Sigmoid colon (tissue), 7 donors: ENCODE measurements around the gene VAMP1. TPM values are rescaled to one million over a fixed set of nuclear protein-coding genes. Genes with fewer than 3 reads are reported as not detected.

Source experiments
- DNase-seq: peaks from one replicate; pipeline ENCODE4 v3.0.0-alpha.2; 2019
- H3K27ac ChIP-seq, 4 donors: fragments of 200-600 bp; sonication (generic); one replicate each; pipeline ENCODE4 v1.5.1; 2016 to 2019; ENCODE audit warnings: mild to moderate bottlenecking in 1 of 4
- H3K27me3 ChIP-seq, 3 donors: fragments of 200-600 bp; sonication (generic); one replicate each; pipeline ENCODE4 v1.5.1; 2019; ENCODE audit warnings: mild to moderate bottlenecking in 1 of 3
- H3K36me3 ChIP-seq, 4 donors: fragments of 200-600 bp; sonication (generic); one replicate each; pipeline ENCODE4 v1.5.1; 2016 to 2019
- H3K4me1 ChIP-seq, 4 donors: fragments of 200-600 bp; sonication (generic); one replicate each; pipeline ENCODE4 v1.5.1; 2017 to 2019
- H3K4me3 ChIP-seq, 4 donors: fragments of 200-600 bp; sonication (generic); one replicate each; pipeline ENCODE4 v1.5.1; 2017 to 2019; ENCODE audit warnings: mild to moderate bottlenecking in 2 of 4, moderate library complexity in 1 of 4
- H3K9me3 ChIP-seq, 4 donors: fragments of 200-600 bp in 3 of 4; sonication (generic) in 3 of 4; one replicate each; pipeline versions ENCODE4 v1.5.1 to v1.6.1; 2013 to 2019
- EP300 ChIP-seq, 4 donors: sonication (generic); formaldehyde crosslinking; IDR thresholded peaks; one replicate each; pipeline ENCODE4 v1.6.1; 2017; ENCODE audit warnings: antibody characterized with exemption in 4 of 4
- POLR2A ChIP-seq, 2 donors: fragments of 450-650 bp; IDR thresholded peaks; one replicate each; pipeline ENCODE4 v1.6.1; 2016; ENCODE audit warnings: antibody characterized with exemption in 2 of 2, mild to moderate bottlenecking in 2 of 2, moderate library complexity in 2 of 2
- POLR2AphosphoS5 ChIP-seq, 4 donors: sonication (generic); formaldehyde crosslinking; IDR thresholded peaks; one replicate each; pipeline ENCODE4 v1.6.1; 2017; ENCODE audit warnings: antibody characterized with exemption in 4 of 4
- WGBS, 2 donors: extraction: QIAGEN DNeasy Blood & Tissue Kit; methylation state at CpG; one replicate each; pipeline ENCODE4 v1.1.7; 2013; 5-methylcytosine and 5-hydroxymethylcytosine counted together
- intact Hi-C: fragments of 100-400 bp; cut with DNase I; formaldehyde crosslinking; loops from one replicate; pipeline ENCODE4 v1.15.1; 2023
- polyA plus RNA-seq, 3 donors: library from polyadenylated mRNA; stranded (reverse); fragments of 200-250 nt; gene quantifications; one replicate each; pipeline ENCODE4 v1.2.3, GENCODE V29; 2013
- total RNA-seq, 4 donors: library from RNA; depleted of rRNA; stranded (reverse); fragments of >200 nt; gene quantifications; one replicate each; pipeline ENCODE4 v1.1.0, GENCODE V29; 2016
- TF ChIP-seq, protein P1 (sequence below), 4 experiments: fragments of 450-650 bp in 3 of 4; fragments of 200-600 bp in 1 of 4; IDR thresholded peaks; one replicate each; pipeline ENCODE4 v1.5.1; 2016 to 2019; ENCODE audit warnings: antibody characterized with exemption in 4 of 4, mild to moderate bottlenecking in 3 of 4, moderate library complexity in 2 of 4
- donor health status: healthy with polysubstance abuse.
- donor health status: Bipolar disorder and iron deficiency.
- donor health status: healthy.

Gene VAMP1
- total and polyA plus RNA-seq, 7 donors, result 2.3 to 44.0 (median 12.8) TPM

DNA sequence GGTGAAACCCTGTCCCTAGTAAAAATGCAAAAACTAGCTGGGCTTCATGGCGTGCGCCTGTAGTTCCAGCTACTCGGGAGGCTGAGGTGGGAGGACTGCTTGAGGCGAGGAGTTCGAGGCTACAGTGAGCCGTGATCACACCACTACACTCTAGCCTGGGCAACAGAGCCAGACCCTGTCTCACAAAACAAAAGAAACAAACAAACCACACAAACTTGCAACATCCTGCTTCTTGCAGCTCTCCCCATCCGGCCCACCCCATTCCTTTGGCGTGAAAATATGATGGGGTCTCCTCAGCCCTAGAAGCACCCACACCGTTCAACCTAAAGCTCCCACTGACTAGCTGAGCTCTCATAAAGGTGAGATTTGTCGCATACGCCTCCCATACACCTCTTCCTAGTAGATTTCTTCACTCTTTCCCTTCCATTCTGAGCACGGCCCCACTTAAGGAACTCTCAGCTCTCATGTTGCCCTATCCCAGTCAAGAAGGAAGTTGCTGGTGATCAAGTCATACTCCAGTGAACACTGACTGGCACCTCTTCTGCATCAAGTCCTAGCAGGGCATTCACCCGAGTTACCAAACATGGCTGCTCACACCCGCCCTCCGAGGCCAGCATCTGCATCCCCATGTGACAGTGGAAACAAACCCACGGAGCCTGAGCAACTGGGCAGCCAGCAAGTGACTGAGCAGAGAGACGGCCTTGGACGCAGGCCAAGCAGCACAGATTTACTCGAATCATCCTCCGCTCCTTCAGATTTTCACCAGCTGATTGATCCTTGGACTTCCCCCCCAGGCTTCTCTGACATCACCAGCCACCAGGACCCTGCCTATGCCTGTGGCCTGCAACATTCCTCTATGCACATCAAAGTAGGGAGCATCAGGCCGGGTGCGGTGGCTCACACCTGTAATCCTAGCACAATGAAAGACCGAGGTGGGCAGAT, 44.6 kb downstream of the VAMP1 start:
- Histone ChIP-seq H3K9me3 (no peaks in the 10 kb centered on the region), H3K4me1 (peaks cover 0 to 23% (median 19%) of the 10 kb centered on the region in 4 donors), H3K36me3 (no peaks in the 10 kb centered on the region), H3K27me3 (no peaks in the 10 kb centered on the region), H3K4me3 (no peak overlapping the region), H3K27ac (no peak overlapping the region)
- no peak for DNase-seq
- WGBS, 2 donors, result 76 to 87% methylated on average over 23 of the region's 23 CpGs
- intact Hi-C loops, result no loop called here
- TF ChIP-seq EP300 (IDR thresholded peaks at IDR 0.05) (no peak), POLR2A (IDR thresholded peaks at IDR 0.05) (no peak), POLR2AphosphoS5 (IDR thresholded peaks at IDR 0.05) (no peak)
- TF ChIP-seq, protein P1, sequence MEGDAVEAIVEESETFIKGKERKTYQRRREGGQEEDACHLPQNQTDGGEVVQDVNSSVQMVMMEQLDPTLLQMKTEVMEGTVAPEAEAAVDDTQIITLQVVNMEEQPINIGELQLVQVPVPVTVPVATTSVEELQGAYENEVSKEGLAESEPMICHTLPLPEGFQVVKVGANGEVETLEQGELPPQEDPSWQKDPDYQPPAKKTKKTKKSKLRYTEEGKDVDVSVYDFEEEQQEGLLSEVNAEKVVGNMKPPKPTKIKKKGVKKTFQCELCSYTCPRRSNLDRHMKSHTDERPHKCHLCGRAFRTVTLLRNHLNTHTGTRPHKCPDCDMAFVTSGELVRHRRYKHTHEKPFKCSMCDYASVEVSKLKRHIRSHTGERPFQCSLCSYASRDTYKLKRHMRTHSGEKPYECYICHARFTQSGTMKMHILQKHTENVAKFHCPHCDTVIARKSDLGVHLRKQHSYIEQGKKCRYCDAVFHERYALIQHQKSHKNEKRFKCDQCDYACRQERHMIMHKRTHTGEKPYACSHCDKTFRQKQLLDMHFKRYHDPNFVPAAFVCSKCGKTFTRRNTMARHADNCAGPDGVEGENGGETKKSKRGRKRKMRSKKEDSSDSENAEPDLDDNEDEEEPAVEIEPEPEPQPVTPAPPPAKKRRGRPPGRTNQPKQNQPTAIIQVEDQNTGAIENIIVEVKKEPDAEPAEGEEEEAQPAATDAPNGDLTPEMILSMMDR (IDR thresholded peaks at IDR 0.05), result no peak

DNA sequence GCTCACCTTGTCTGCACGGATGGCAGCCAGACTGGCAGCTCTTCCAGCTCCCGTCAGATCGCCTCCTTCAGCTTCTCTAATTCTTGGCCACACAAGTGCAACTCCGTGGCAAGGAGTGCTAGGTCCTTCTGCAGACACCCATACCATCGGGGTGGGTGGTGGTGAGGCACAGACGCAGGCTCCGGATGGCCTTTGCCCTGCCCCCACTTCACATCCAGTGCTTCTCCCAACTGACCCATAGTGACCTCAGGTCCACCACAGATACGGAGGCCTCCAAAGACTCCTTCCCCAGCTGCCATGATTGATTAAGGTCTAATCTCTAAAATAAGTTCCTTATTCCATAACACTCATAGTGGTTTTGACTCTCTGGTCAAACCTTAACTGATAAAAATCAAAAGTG, 45.6 kb downstream of the VAMP1 start:
- Histone ChIP-seq H3K36me3 (no peaks in the 10 kb centered on the region), H3K27ac (no peak overlapping the region), H3K4me3 (no peak overlapping the region), H3K4me1 (peaks cover 0 to 23% (median 18%) of the 10 kb centered on the region in 4 donors), H3K27me3 (no peaks in the 10 kb centered on the region), H3K9me3 (no peaks in the 10 kb centered on the region)
- TF ChIP-seq EP300 (IDR thresholded peaks at IDR 0.05) (no peak), POLR2AphosphoS5 (IDR thresholded peaks at IDR 0.05) (no peak)
- no peak for DNase-seq
- intact Hi-C loops, result no loop called here
- WGBS, 2 donors, result 91% methylated on average over 8 of the region's 8 CpGs

DNA sequence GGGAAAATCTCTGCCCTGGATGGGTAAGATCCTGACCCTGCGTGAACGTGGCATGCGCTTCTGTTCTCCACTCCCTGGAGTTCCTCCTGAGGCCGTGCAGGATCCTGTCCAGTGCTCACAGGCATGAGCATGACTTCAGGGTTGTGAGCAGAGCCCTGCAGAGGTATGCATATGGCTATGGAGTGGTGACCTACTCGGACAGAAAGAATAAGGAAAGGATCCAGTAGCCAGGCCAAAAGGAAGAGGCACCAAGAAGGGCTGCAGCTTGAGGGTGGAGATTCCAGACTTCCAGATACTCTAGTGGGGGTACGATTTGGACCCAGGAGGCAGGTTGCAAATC, 46.5 kb downstream of the VAMP1 start:
- 43 to 64% methylated on average over 6 of the region's 6 CpGs for WGBS, 2 donors
- intact Hi-C loops, result no loop called here
- peak overlapping the region; percentile 43 to 67 (median 62) for H3K27ac ChIP-seq

DNA sequence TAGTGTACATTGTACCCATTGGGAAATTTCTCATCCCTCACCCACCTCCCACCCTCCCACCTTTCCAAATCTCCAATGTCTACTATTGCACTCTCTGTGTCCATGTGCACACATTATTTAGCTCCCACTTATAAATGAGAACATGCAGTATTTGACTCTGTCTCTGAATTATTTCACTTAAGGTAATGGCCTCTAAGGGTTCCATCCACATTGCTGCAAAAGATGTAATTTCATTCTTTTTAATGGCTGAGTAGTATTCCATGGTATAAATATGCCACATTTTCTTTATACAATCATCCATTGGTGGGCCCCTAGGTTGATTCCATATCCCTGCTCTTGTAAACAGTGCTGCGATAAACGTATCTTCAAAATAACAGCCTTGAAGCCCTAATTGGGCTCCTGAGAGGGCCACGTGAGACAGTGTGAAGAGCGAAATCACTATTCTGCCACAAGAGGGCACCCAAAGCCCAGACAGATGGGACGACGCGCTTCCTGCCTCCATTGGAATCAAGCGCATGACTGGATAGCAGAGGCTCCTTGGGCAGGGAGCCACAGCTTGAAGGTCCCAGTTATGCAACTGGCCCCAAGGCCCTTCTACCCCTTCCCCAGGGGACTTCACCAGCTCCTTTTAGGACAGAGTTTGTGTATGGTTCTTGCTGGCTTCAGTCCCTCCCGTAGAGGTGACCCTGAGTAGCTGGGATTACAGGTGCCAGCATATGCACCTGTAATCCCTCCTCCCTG, 47.0 kb downstream of the VAMP1 start:
- Histone ChIP-seq H3K9me3 (no peaks in the 10 kb centered on the region), H3K4me3 (no peak overlapping the region), H3K4me1 (peaks cover 0 to 22% (median 19%) of the 10 kb centered on the region in 4 donors), H3K36me3 (no peaks in the 10 kb centered on the region), H3K27me3 (no peaks in the 10 kb centered on the region), H3K27ac (peak overlapping the region; percentile 43 to 67 (median 62))
- TF ChIP-seq POLR2AphosphoS5 (IDR thresholded peaks at IDR 0.05) (peak in 3 of 4 donors; percentile 68 to 70 (median 68)), POLR2A (IDR thresholded peaks at IDR 0.05) (no peak), EP300 (IDR thresholded peaks at IDR 0.05) (peak in 1 of 4 donors; percentile 16)
- TF ChIP-seq, protein P1 (IDR thresholded peaks at IDR 0.05), result peak; percentile 85 to 95 (median 92)
- peak; percentile 96 for DNase-seq
- intact Hi-C loops, result loop anchor here (1.0 to 2.0 kb wide), 2 partner anchors 42 to 115 kb away; no protein-coding TSS in a partner anchor
- WGBS, 2 donors, result 2 to 6% methylated on average over 9 of the region's 9 CpGs

More for the DNA sequence above, 46.5 kb downstream of the VAMP1 start:
- Histone ChIP-seq H3K4me1 (peaks cover 0 to 22% (median 17%) of the 10 kb centered on the region in 4 donors), H3K4me3 (no peak overlapping the region), H3K9me3 (no peaks in the 10 kb centered on the region), H3K36me3 (no peaks in the 10 kb centered on the region), H3K27me3 (no peaks in the 10 kb centered on the region)
- no peak for DNase-seq
- no peak for TF ChIP-seq POLR2AphosphoS5 (IDR thresholded peaks at IDR 0.05)
- TF ChIP-seq, protein P1 (IDR thresholded peaks at IDR 0.05), result no peak
- TF ChIP-seq EP300 (IDR thresholded peaks at IDR 0.05), result no peak
- no peak for TF ChIP-seq POLR2A (IDR thresholded peaks at IDR 0.05)

DNA sequence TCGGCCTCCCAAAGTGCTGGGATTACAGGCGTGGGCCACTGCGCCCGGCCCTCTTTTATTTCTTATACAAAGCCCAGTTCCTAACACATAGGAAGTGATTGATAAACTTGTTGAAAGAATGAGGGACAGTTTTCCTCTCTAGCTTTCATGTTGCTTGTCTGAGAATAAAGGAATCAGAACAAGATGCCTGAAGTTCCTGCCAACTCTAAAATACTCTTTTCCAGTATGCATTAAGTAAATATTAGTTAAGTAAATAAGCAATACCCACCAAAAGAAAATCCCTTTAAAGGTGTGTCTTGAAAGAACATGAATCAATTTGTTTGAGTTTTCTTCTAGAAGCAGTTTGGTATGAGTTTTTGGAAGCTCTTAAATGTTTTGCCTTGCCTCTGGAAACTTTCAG, 50.1 kb downstream of the VAMP1 start:
- no peaks in the 10 kb centered on the region for H3K9me3 ChIP-seq
- 41 to 71% methylated on average over 4 of the region's 4 CpGs for WGBS, 2 donors
- H3K36me3 ChIP-seq, result peaks cover 0 to 4% (median 0%) of the 10 kb centered on the region in 4 donors
- TF ChIP-seq POLR2AphosphoS5 (IDR thresholded peaks at IDR 0.05), result no peak
- no peak for TF ChIP-seq EP300 (IDR thresholded peaks at IDR 0.05)
- TF ChIP-seq POLR2A (IDR thresholded peaks at IDR 0.05), result no peak
- TF ChIP-seq, protein P1 (IDR thresholded peaks at IDR 0.05), result no peak
- no peak for DNase-seq
- H3K4me3 ChIP-seq, result no peak overlapping the region
- H3K27me3 ChIP-seq, result no peaks in the 10 kb centered on the region
- peaks cover 0 to 22% (median 19%) of the 10 kb centered on the region in 4 donors for H3K4me1 ChIP-seq
- peak overlapping the region; percentile 7 to 62 (median 54) for H3K27ac ChIP-seq
- intact Hi-C loops, result no loop called here
